Astrocyte of the cerebellum (primary cell): Measurements from ENCODE around the gene LZTS3.
"Not testable (repeated sequence)": the region's sequence is repeated elsewhere in the genome, so short reads cannot be mapped to it uniquely, and the experiment has no call there.

ENCODE experiments used
- DNase-seq: peaks from one replicate; pipeline ENCODE4 v3.0.0-alpha.2; 2011; ENCODE audit warnings: low read depth
- H3K4me3 ChIP-seq: 2 replicates; pipeline ENCODE4 v1.5.1; 2011; ENCODE audit warnings: mild to moderate bottlenecking, low read depth, low read length, moderate library complexity
- in situ Hi-C: cut with HindIII; loops from 2 replicates; pipeline ENCODE4 v1.10.0; 2017; ENCODE audit warnings: low sequenced_read_pairs
- TF ChIP-seq, protein P1 (sequence below): IDR thresholded peaks from 2 replicates; pipeline ENCODE4 v1.5.1; 2012; ENCODE audit warnings: low read length, low read depth, moderate library complexity, mild to moderate bottlenecking; ENCODE audit errors: missing control alignments

LZTS3 gene

GRCh38 chr20:3130051-3130600 is 43.2 kb downstream of the LZTS3 start:
- no peak for DNase-seq
- in situ Hi-C loops = no loop called here
- no peak overlapping the region for H3K4me3 ChIP-seq
- TF ChIP-seq, protein P1, sequence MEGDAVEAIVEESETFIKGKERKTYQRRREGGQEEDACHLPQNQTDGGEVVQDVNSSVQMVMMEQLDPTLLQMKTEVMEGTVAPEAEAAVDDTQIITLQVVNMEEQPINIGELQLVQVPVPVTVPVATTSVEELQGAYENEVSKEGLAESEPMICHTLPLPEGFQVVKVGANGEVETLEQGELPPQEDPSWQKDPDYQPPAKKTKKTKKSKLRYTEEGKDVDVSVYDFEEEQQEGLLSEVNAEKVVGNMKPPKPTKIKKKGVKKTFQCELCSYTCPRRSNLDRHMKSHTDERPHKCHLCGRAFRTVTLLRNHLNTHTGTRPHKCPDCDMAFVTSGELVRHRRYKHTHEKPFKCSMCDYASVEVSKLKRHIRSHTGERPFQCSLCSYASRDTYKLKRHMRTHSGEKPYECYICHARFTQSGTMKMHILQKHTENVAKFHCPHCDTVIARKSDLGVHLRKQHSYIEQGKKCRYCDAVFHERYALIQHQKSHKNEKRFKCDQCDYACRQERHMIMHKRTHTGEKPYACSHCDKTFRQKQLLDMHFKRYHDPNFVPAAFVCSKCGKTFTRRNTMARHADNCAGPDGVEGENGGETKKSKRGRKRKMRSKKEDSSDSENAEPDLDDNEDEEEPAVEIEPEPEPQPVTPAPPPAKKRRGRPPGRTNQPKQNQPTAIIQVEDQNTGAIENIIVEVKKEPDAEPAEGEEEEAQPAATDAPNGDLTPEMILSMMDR = no peak

DNA sequence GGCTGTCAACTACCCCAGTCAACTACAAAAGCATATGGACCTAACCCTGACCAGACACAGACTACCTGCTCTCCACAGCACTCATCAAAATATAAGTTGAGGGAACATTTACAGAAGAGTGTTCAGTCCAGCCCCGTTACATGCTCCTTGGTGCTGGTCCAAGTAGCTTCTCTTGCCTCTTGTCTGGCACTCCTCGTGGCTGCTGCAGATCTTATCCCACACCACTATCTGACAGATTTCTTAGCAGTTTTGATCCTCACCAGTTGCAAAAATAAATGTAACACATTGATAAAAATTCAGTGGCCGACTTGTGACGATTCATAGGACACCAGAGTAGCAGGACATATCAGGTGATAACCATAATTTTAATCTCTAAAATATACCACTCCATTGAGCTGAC is 44.3 kb downstream of the LZTS3 start:
- DNase-seq = no peak
- H3K4me3 ChIP-seq = no peak overlapping the region
- in situ Hi-C loops = no loop called here
- TF ChIP-seq, protein P1 = no peak

GRCh38 chr20:3128275-3128984 is 44.9 kb downstream of the LZTS3 start:
- no peak overlapping the region for H3K4me3 ChIP-seq
- TF ChIP-seq, protein P1 = no peak
- in situ Hi-C loops = no loop called here
- DNase-seq = no peak

GRCh38 chr20:3126527-3126859 is 46.9 kb downstream of the LZTS3 start:
- no peak for DNase-seq
- in situ Hi-C loops = no loop called here

DNA sequence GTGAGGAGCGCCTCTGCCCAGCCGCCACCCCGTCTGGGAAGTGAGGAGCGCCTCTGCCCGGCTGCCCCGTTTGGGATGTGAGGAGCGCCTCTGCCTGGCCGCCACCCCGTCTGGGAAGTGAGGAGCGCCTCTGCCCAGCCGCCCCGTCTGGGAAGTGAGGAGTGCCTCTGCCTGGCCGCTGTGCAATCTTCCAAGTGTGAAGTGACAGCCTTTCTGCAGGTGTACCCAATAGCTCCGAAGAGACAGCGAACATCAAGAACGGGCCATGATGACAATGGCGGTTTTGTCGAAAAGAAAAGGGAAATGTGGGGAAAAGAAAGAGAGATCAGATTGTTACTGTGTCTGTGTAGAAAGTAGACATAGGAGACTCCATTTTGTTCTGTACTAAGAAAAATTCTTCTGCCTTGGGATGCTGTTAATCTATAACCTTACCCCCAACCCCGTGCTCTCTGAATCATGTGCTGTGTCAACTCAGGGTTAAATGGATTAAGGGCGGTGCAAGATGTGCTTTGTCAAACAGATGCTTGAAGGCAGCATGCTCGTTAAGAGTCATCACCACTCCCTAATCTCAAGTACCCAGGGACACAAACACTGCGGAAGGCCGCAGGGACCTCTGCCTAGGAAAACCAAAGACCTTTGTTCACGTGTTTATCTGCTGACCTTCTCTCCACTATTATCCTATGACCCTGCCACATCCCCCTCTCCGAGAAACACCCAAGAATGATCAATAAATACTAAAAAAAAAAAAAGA is 47.4 kb downstream of the LZTS3 start:
- in situ Hi-C loops, H3K4me3 ChIP-seq, DNase-seq: not testable (repeated sequence)

More at GRCh38 chr20:3126527-3126859, 46.9 kb downstream of the LZTS3 start:
- TF ChIP-seq, protein P1 = no peak
- no peak overlapping the region for H3K4me3 ChIP-seq

DNA sequence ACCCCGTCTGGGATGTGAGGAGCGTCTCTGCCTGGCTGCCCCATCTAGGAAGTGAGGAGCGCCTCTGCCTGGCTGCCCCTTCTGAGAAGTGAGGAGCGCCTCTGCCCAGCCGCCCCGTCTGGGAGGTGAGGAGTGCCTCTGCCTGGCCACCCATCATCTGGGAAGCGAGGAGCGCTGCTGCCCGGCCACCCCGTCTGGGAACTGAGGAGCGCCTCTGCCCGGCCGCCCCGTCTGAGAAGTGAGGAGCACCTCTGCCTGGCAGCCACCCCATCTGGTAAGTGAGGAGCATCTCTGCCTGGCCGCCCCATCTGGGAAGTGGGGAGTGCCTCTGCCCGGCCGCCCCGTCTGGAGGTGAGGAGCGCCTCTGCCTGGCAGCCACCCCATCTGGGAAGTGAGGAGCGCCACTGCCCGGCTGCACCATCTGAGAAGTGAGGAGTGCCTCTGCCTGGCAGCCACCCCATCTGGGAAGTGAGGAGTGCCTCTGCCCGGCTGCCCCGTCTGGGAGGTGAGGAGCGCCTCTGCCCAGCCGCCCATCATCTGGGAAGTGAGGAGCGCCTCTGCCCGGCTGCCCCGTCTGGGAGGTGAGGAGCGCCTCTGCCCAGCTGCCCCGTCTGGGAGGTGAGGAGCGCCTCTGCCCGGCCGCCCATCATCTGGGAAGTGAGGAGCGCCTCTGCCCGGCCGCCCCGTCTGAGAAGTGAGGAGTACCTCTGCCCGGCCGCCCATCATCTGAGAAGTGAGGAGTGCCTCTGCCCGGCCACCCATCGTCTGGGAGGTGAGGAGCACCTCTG is 48.4 kb downstream of the LZTS3 start:
- H3K4me3 ChIP-seq, DNase-seq, in situ Hi-C loops: not testable (repeated sequence)

DNA sequence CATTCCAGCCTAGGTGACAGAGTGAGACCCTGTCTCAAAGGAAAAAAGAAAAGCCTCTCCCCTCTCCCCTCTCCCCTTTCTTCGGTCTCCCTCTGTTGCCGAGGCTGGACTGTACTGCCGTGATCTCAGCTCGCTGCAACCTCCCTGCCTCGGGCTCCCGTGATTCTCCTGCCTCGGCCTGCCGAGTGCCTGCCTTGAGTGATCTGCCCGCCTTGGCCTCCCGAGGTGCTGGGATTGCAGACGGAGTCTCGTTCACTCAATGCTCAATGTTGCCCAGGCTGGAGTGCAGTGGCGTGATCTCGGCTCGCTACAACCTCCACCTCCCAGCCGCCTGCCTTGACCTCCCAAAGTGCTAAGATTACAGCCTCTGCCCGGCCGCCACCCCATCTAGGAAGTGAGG is 49.2 kb downstream of the LZTS3 start:
- in situ Hi-C loops, DNase-seq, H3K4me3 ChIP-seq: not testable (repeated sequence)
